ENCODE measurements around the gene ZNF541.

DNA sequence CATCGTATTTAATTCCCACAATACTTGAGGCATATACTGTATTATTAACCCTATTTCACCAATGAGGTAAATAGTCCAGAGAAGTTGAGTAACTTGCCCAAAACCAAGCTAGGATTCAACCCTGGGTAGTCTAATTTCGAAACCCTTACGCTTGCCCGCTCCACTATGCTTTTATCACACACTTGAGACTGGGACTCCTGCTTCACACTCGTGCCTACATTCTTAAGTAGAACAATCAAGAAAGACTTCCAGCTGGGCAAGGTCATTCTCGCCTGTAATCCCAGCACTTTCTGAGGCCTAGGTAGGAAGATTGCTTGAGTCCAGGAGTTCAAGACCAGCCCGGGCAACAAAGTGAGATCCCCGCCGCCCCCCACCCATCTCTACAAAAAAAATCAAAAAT is 3.6 kb downstream of the ZNF541 start:
- TF ChIP-seq CTCF (conservative IDR thresholded peaks at IDR 0.05), result no peak
- no peak for TF ChIP-seq EZH2 (IDR thresholded peaks at IDR 0.05; ENCODE audit: low read depth)
